Left forelimb (tissue), 1 donor: ENCODE data around the gene GPR37.

Experiments used
- DNase-seq: peaks from one replicate; pipeline ENCODE4 v3.0.0-alpha.2; 2018; ENCODE audit warnings: low spot score

GPR37 gene

GRCh38 chr7:124780608-124781007 is 15.0 kb upstream of the GPR37 start:
- no peak for DNase-seq

- no peak for DNase-seq
These were observed 14.5 kb upstream of the GPR37 start for GRCh38 chr7:124780056-124780455.

GRCh38 chr7:124779620-124780019 is 14.0 kb upstream of the GPR37 start:
- no peak for DNase-seq

- DNase-seq = no peak
These were observed 13.6 kb upstream of the GPR37 start for GRCh38 chr7:124779194-124779593.

GRCh38 chr7:124777268-124777667 is 11.7 kb upstream of the GPR37 start:
- DNase-seq = no peak

GRCh38 chr7:124776153-124776552 is 10.6 kb upstream of the GPR37 start:
- DNase-seq = no peak

- DNase-seq = no peak
These were observed 9.8 kb upstream of the GPR37 start for GRCh38 chr7:124775422-124775821.

GRCh38 chr7:124773938-124774337 is 8.3 kb upstream of the GPR37 start:
- no peak for DNase-seq

- DNase-seq = no peak
These were observed 7.7 kb upstream of the GPR37 start for GRCh38 chr7:124773339-124773738.

- DNase-seq = no peak
These were observed 3.5 kb upstream of the GPR37 start for GRCh38 chr7:124769136-124769535.

- DNase-seq = no peak
These were observed 2.9 kb upstream of the GPR37 start for GRCh38 chr7:124768525-124768924.

- peak; percentile 67 for DNase-seq
These were observed 668 bp downstream of the GPR37 start for GRCh38 chr7:124764847-124765400.

GRCh38 chr7:124764051-124764846 is 1.3 kb downstream of the GPR37 start:
- DNase-seq = no peak

GRCh38 chr7:124762611-124763143 is 2.9 kb downstream of the GPR37 start:
- no peak for DNase-seq

GRCh38 chr7:124761164-124761715 is 4.4 kb downstream of the GPR37 start:
- no peak for DNase-seq

- no peak for DNase-seq
These were observed 7.3 kb downstream of the GPR37 start for GRCh38 chr7:124758327-124758726.

GRCh38 chr7:124754576-124755268 is 10.9 kb downstream of the GPR37 start:
- no peak for DNase-seq

GRCh38 chr7:124752310-124752709 is 13.3 kb downstream of the GPR37 start:
- DNase-seq = no peak

GRCh38 chr7:124751027-124751426 is 14.6 kb downstream of the GPR37 start:
- no peak for DNase-seq

GRCh38 chr7:124747072-124747471 is 18.5 kb downstream of the GPR37 start:
- DNase-seq = no peak

GRCh38 chr7:124738639-124739038 is 27.0 kb downstream of the GPR37 start:
- no peak for DNase-seq

- DNase-seq = no peak
These were observed 27.8 kb downstream of the GPR37 start for GRCh38 chr7:124737760-124738300.
